ENCODE results near the gene FHIT.
A peak's percentile ranks its signal among the peaks of the same experiment; 100 is the strongest.

FHIT gene

GRCh38 chr3:61247191-61247590 lies 4.1 kb downstream of the FHIT start:
- Histone ChIP-seq H3K4ac (ENCODE audit: low read depth, low read length) (no peak overlapping the region), H3K79me2 (ENCODE audit: control insufficient read depth, insufficient read depth, low read length) (no peaks in the 10 kb centered on the region), H3K23ac (ENCODE audit: low read length) (no peak overlapping the region), H3K27me3 (ENCODE audit: insufficient read depth, low read length, poor library complexity) (no peaks in the 10 kb centered on the region), H3K9ac (ENCODE audit: low read length) (no peak overlapping the region), H2BK15ac (replicated peaks; ENCODE audit: low read depth) (no peak overlapping the region), H2AK5ac (ENCODE audit: low read length) (peak overlapping the region; percentile 56), H3K56ac (ENCODE audit: low read length) (peak overlapping the region; percentile 38), H3K4me1 (ENCODE audit: control insufficient read depth, low read depth, low read length) (no peaks in the 10 kb centered on the region), H4K5ac (ENCODE audit: low read length) (no peak overlapping the region), H3K79me1 (ENCODE audit: low read length) (no peaks in the 10 kb centered on the region), H2BK5ac (ENCODE audit: low read length) (no peak overlapping the region), H3K36me3 (ENCODE audit: control insufficient read depth, insufficient read depth, low read length) (no peaks in the 10 kb centered on the region), H3K4me2 (ENCODE audit: low read length) (no peak overlapping the region), H2BK120ac (ENCODE audit: low read depth, low read length) (no peak overlapping the region), H4K8ac (ENCODE audit: low read depth, low read length) (no peak overlapping the region), H3K27ac (ENCODE audit: low read depth, low read length) (no peak overlapping the region), H3K4me3 (ENCODE audit: low read length) (no peak overlapping the region), H3K18ac (ENCODE audit: low read length) (no peak overlapping the region)
- WGBS (ENCODE audit: extremely low coverage, insufficient coverage, low lambda C conversion rate) = no CpG with 5 or more reads among the region's 4 CpGs
- DNase-seq = no peak

GRCh38 chr3:61239871-61240270 lies 11.4 kb downstream of the FHIT start:
- H2BK120ac ChIP-seq (ENCODE audit: low read depth, low read length) = no peak overlapping the region
- H3K4ac ChIP-seq (ENCODE audit: low read depth, low read length) = no peak overlapping the region
- H3K23ac ChIP-seq (ENCODE audit: low read length) = no peak overlapping the region
- H3K18ac ChIP-seq (ENCODE audit: low read length) = no peak overlapping the region
- no peak overlapping the region for H2BK5ac ChIP-seq (ENCODE audit: low read length)
- H3K27me3 ChIP-seq (ENCODE audit: insufficient read depth, low read length, poor library complexity) = no peaks in the 10 kb centered on the region
- H3K36me3 ChIP-seq (ENCODE audit: control insufficient read depth, insufficient read depth, low read length) = no peaks in the 10 kb centered on the region
- no peak overlapping the region for H3K27ac ChIP-seq (ENCODE audit: low read depth, low read length)
- DNase-seq = no peak
- no peaks in the 10 kb centered on the region for H3K79me2 ChIP-seq (ENCODE audit: control insufficient read depth, insufficient read depth, low read length)
- no peak overlapping the region for H3K4me3 ChIP-seq (ENCODE audit: low read length)
- no peak overlapping the region for H3K4me2 ChIP-seq (ENCODE audit: low read length)
- peaks cover 12% of the 10 kb centered on the region for H3K4me1 ChIP-seq (ENCODE audit: control insufficient read depth, low read depth, low read length)
- H3K79me1 ChIP-seq (ENCODE audit: low read length) = no peaks in the 10 kb centered on the region
- no peak overlapping the region for H3K9ac ChIP-seq (ENCODE audit: low read length)
- H3K56ac ChIP-seq (ENCODE audit: low read length) = peak overlapping the region; percentile 17
- no peak overlapping the region for H4K8ac ChIP-seq (ENCODE audit: low read depth, low read length)
- H2AK5ac ChIP-seq (ENCODE audit: low read length) = no peak overlapping the region
- H2BK15ac ChIP-seq (replicated peaks; ENCODE audit: low read depth) = no peak overlapping the region
- H4K5ac ChIP-seq (ENCODE audit: low read length) = no peak overlapping the region

DNA sequence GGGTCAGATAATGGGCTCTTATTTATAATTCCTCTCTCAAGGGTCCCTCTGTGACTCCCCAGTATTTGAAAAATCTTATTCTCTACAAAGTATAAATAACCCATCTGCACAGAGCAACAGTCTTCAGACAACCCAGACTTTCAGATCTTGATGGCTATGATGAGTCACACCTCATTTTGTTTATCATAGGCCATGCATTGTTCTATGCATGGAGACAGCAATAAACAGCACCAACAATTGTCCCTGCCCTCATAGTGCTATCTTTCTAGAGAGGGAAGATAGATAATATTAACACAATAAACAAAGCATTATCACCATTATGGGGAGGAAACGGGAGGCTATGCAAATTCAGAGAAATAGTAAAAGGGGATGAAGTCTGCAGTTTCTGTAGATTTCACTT lies 13.4 kb downstream of the FHIT start:
- Histone ChIP-seq H3K36me3 (ENCODE audit: control insufficient read depth, insufficient read depth, low read length) (no peaks in the 10 kb centered on the region), H2BK120ac (ENCODE audit: low read depth, low read length) (no peak overlapping the region), H4K8ac (ENCODE audit: low read depth, low read length) (no peak overlapping the region), H2BK15ac (replicated peaks; ENCODE audit: low read depth) (no peak overlapping the region), H3K27me3 (ENCODE audit: insufficient read depth, low read length, poor library complexity) (no peaks in the 10 kb centered on the region), H3K9ac (ENCODE audit: low read length) (no peak overlapping the region), H3K56ac (ENCODE audit: low read length) (no peak overlapping the region), H2AK5ac (ENCODE audit: low read length) (no peak overlapping the region), H4K5ac (ENCODE audit: low read length) (no peak overlapping the region), H3K79me1 (ENCODE audit: low read length) (no peaks in the 10 kb centered on the region), H3K79me2 (ENCODE audit: control insufficient read depth, insufficient read depth, low read length) (no peaks in the 10 kb centered on the region), H3K23ac (ENCODE audit: low read length) (no peak overlapping the region), H3K4ac (ENCODE audit: low read depth, low read length) (no peak overlapping the region), H3K4me3 (ENCODE audit: low read length) (no peak overlapping the region), H3K4me2 (ENCODE audit: low read length) (no peak overlapping the region), H3K4me1 (ENCODE audit: control insufficient read depth, low read depth, low read length) (peaks cover 12% of the 10 kb centered on the region), H3K27ac (ENCODE audit: low read depth, low read length) (no peak overlapping the region), H3K18ac (ENCODE audit: low read length) (peak overlapping the region; percentile 51), H2BK5ac (ENCODE audit: low read length) (no peak overlapping the region)
- WGBS (ENCODE audit: extremely low coverage, insufficient coverage, low lambda C conversion rate) = no CpG with 5 or more reads among the region's 1 CpG
- peak; percentile 59 for DNase-seq

DNA sequence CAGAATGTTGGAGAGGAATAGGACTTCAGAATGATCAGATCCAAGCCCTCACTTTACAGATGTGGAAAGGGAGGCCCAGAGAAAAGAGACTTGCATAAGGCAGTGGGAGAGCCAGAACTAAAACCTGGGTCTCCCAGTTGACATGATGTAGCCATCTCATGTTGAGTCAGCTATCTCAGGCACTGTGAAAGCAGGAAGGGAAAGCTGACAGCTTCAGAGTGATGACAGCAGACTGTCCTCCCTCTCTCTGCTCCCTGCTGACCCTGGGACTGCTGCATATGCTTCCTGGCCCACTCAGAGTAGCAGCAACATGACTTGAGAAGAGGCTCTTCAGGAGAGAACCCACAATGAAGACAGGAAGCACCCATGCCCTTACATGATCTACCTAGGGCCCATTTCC lies 14.7 kb downstream of the FHIT start:
- Histone ChIP-seq H4K8ac (ENCODE audit: low read depth, low read length) (no peak overlapping the region), H3K23ac (ENCODE audit: low read length) (no peak overlapping the region), H3K9ac (ENCODE audit: low read length) (no peak overlapping the region), H2BK5ac (ENCODE audit: low read length) (peak overlapping the region; percentile 47), H2BK120ac (ENCODE audit: low read depth, low read length) (no peak overlapping the region), H3K4me2 (ENCODE audit: low read length) (no peak overlapping the region), H3K27ac (ENCODE audit: low read depth, low read length) (no peak overlapping the region), H3K4me3 (ENCODE audit: low read length) (no peak overlapping the region), H2AK5ac (ENCODE audit: low read length) (no peak overlapping the region), H3K56ac (ENCODE audit: low read length) (no peak overlapping the region), H3K79me2 (ENCODE audit: control insufficient read depth, insufficient read depth, low read length) (no peaks in the 10 kb centered on the region), H3K79me1 (ENCODE audit: low read length) (no peaks in the 10 kb centered on the region), H3K27me3 (ENCODE audit: insufficient read depth, low read length, poor library complexity) (no peaks in the 10 kb centered on the region), H3K18ac (ENCODE audit: low read length) (peak overlapping the region; percentile 9), H3K36me3 (ENCODE audit: control insufficient read depth, insufficient read depth, low read length) (no peaks in the 10 kb centered on the region), H4K5ac (ENCODE audit: low read length) (no peak overlapping the region), H2BK15ac (replicated peaks; ENCODE audit: low read depth) (no peak overlapping the region), H3K4ac (ENCODE audit: low read depth, low read length) (no peak overlapping the region), H3K4me1 (ENCODE audit: control insufficient read depth, low read depth, low read length) (peaks cover 12% of the 10 kb centered on the region)
- peak; percentile 52 for DNase-seq

- Histone ChIP-seq H3K9ac (ENCODE audit: low read length) (no peak overlapping the region), H3K27ac (ENCODE audit: low read depth, low read length) (no peak overlapping the region), H3K79me2 (ENCODE audit: control insufficient read depth, insufficient read depth, low read length) (no peaks in the 10 kb centered on the region), H3K36me3 (ENCODE audit: control insufficient read depth, insufficient read depth, low read length) (no peaks in the 10 kb centered on the region), H2BK120ac (ENCODE audit: low read depth, low read length) (no peak overlapping the region), H2BK5ac (ENCODE audit: low read length) (no peak overlapping the region), H3K56ac (ENCODE audit: low read length) (no peak overlapping the region), H4K8ac (ENCODE audit: low read depth, low read length) (no peak overlapping the region), H4K5ac (ENCODE audit: low read length) (no peak overlapping the region), H3K4me3 (ENCODE audit: low read length) (no peak overlapping the region), H3K23ac (ENCODE audit: low read length) (no peak overlapping the region), H3K79me1 (ENCODE audit: low read length) (no peaks in the 10 kb centered on the region), H3K18ac (ENCODE audit: low read length) (no peak overlapping the region), H3K4me2 (ENCODE audit: low read length) (no peak overlapping the region), H3K4me1 (ENCODE audit: control insufficient read depth, low read depth, low read length) (peaks cover 8% of the 10 kb centered on the region), H2AK5ac (ENCODE audit: low read length) (no peak overlapping the region), H2BK15ac (replicated peaks; ENCODE audit: low read depth) (no peak overlapping the region), H3K4ac (ENCODE audit: low read depth, low read length) (no peak overlapping the region), H3K27me3 (ENCODE audit: insufficient read depth, low read length, poor library complexity) (no peaks in the 10 kb centered on the region)
- no peak for DNase-seq
Observed at GRCh38 chr3:61233746-61234145, 17.5 kb downstream of the FHIT start.

DNA sequence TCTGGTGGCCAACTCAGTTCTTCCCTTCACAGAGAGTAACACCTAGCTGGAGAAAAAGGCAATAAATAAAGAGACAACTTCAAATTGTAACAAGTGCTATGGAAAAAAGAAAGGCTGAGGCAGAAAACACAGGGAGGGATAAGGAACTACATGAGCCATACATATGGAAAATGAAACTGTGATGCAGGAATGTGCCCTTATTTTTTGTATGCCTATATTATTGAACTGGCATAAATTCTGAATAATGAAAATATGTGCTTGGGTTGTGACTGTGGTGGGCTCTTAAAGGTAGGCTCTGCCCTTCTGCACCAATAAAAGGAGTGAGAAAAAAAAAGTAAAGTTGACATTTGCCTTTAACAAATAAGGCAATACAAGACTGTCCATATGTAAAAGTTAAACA lies 19.6 kb downstream of the FHIT start:
- Histone ChIP-seq H3K79me1 (ENCODE audit: low read length) (no peaks in the 10 kb centered on the region), H2AK5ac (ENCODE audit: low read length) (no peak overlapping the region), H3K79me2 (ENCODE audit: control insufficient read depth, insufficient read depth, low read length) (no peaks in the 10 kb centered on the region), H3K4ac (ENCODE audit: low read depth, low read length) (no peak overlapping the region), H2BK5ac (ENCODE audit: low read length) (no peak overlapping the region), H3K36me3 (ENCODE audit: control insufficient read depth, insufficient read depth, low read length) (no peaks in the 10 kb centered on the region), H3K27ac (ENCODE audit: low read depth, low read length) (no peak overlapping the region), H4K5ac (ENCODE audit: low read length) (no peak overlapping the region), H3K4me3 (ENCODE audit: low read length) (no peak overlapping the region), H3K56ac (ENCODE audit: low read length) (no peak overlapping the region), H3K27me3 (ENCODE audit: insufficient read depth, low read length, poor library complexity) (no peaks in the 10 kb centered on the region), H3K4me2 (ENCODE audit: low read length) (no peak overlapping the region), H3K9ac (ENCODE audit: low read length) (no peak overlapping the region), H3K18ac (ENCODE audit: low read length) (no peak overlapping the region), H2BK120ac (ENCODE audit: low read depth, low read length) (no peak overlapping the region), H2BK15ac (replicated peaks; ENCODE audit: low read depth) (no peak overlapping the region), H4K8ac (ENCODE audit: low read depth, low read length) (no peak overlapping the region), H3K23ac (ENCODE audit: low read length) (no peak overlapping the region), H3K4me1 (ENCODE audit: control insufficient read depth, low read depth, low read length) (peaks cover 3% of the 10 kb centered on the region)
- DNase-seq = no peak
